HG02981 (cell line): ENCODE measurements around the gene IBA57.

ENCODE experiments used
- ATAC-seq: cut with Tn5 transposase; IDR thresholded peaks from one replicate; pipeline ENCODE4 v1.9.1; 2021; ENCODE audit warnings: mild to moderate bottlenecking, moderate library complexity; ENCODE audit not compliant: unreplicated experiment

Gene IBA57

DNA sequence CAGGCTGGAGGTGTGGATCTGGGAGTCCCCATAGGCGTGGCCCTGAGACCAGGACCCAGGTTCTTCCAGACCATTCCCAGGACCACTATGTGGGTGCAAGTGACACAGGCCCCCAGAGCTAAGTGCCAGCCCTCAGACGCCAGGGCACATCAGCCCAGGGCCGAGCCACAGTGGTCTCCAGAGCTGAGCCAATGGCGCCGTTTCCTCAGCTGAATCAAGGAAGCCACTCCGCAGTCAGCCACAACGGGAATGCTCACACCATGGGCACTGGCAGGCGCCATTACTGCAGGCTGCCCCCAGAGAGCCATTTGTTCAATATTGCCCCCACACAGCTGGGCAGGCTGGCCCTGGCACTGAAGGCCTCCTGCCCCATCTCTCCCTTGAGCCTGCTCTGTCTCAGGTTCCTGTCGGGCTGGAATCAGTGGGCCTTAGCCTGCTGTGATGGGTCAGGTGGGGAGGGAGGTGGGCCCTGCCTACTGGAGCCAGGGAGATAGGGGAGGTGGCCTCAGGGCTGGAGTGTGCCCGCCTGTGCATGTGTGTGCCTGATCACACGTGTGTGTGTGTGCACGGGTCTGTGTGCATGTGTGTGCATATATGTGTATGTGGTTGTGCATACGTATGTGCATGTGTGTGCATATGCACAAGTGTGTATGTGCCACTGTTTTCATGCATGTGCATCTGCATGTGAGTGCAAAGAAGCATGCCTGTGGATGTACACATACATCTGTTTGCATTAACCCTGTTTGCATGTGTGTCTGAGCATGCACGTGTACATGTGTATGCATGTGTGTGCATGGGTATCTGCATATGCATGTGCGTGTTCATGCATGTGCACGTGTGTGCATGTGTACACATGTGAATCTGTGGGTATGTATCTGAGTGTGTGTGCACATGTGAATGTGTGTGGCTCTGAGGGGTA lies 9.7 kb upstream of the IBA57 start:
- ATAC-seq: no peak

DNA sequence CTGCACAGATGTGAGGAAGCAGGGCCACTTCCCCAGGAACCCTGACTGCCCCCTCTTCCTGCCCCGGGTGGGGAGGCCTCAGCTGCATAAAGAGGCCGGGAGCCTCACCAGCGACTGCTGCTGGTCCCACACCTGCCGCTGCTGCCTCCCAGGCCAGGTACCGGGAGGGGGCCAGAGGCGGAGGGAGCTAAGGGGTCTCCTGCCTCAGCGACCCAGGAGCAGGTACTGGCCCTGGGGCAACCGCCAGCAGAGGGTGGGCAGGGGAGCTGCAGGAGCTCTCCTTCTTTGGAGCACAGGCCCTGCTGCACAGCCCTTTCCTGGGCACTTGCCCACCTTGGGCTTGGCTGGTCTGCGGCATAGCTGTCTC lies 9.1 kb upstream of the IBA57 start:
- no peak for ATAC-seq

DNA sequence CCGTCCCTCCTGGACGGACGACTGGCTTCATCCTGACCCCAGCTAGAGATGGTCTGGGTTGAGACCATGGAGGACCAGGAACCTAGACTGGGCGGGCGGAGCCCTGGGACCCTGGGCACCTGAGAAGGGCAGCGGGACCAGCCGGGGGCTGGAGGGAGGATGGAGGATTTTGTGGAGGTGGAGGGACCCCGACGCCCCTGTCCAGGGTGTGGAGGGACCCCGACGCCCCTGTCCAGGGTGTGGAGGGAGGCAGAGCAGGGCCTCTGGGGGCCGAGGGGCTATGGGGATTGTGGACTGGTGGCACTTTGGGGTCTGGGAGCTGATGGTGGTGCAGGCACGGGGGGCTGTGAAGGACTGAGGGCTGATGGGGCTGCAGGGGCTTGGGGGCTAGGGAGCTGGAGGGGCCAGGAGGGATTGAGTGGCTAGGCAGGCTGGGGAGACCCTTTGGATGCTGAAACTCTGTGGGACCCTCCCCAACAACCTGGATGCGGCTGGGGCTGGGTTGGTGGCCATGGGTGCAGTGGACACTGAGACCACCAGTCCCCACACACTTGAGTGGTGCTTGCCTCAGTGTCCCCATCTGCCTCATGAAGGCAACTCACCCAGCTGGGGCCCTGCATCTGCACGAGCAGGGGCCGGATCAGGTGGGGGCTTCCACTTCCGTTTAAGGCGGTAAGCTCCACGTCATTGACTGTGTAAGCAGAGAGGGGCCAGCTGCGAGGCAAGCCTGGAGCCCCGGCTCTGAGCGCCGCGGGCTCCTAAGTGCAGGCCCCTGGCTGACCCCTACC lies 8.5 kb upstream of the IBA57 start:
- no peak for ATAC-seq

DNA sequence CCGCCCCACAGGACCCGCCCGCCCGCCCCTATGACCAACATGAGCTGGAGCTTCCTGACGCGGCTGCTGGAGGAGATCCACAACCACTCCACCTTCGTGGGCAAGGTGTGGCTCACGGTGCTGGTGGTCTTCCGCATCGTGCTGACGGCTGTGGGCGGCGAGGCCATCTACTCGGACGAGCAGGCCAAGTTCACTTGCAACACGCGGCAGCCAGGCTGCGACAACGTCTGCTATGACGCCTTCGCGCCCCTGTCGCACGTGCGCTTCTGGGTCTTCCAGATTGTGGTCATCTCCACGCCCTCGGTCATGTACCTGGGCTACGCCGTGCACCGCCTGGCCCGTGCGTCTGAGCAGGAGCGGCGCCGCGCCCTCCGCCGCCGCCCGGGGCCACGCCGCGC lies 7.9 kb upstream of the IBA57 start:
- no peak for ATAC-seq

DNA sequence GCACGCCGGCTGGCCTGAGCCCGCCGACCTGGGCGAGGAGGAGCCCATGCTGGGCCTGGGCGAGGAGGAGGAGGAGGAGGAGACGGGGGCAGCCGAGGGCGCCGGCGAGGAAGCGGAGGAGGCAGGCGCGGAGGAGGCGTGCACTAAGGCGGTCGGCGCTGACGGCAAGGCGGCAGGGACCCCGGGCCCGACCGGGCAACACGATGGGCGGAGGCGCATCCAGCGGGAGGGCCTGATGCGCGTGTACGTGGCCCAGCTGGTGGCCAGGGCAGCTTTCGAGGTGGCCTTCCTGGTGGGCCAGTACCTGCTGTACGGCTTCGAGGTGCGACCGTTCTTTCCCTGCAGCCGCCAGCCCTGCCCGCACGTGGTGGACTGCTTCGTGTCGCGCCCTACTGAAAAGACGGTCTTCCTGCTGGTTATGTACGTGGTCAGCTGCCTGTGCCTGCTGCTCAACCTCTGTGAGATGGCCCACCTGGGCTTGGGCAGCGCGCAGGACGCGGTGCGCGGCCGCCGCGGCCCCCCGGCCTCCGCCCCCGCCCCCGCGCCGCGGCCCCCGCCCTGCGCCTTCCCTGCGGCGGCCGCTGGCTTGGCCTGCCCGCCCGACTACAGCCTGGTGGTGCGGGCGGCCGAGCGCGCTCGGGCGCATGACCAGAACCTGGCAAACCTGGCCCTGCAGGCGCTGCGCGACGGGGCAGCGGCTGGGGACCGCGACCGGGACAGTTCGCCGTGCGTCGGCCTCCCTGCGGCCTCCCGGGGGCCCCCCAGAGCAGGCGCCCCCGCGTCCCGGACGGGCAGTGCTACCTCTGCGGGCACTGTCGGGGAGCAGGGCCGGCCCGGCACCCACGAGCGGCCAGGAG lies 7.2 kb upstream of the IBA57 start:
- ATAC-seq: no peak

DNA sequence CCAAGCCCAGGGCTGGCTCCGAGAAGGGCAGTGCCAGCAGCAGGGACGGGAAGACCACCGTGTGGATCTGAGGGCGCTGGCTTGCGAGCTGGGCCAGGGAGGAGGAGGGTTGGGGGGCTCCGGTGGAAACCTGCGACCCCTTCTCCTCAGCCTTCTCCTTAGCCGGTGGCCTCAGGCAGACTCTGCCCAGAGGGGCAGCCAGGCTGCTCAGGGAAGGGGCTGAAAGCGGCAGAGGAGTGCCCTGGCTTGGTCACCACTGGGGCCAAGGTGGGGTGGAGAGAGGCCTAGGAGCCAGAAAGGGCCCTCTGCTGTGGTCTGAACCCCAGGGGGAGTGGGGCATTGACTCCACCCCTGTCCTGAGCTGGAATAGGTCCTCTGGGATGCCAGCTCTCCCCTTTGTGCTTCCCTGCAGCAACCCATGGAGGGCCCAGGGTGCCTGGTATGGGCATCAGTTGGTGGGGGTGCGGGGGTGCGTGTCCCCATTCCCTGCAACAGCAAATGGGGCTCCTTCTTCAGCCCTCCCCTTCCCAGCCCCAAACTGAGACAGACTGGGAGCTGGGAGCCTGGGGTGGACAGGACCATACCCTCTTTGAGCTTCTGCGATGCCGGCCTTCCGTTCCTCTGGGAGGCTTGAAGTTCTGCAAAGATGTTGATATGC lies 6.5 kb upstream of the IBA57 start:
- ATAC-seq: no peak

DNA sequence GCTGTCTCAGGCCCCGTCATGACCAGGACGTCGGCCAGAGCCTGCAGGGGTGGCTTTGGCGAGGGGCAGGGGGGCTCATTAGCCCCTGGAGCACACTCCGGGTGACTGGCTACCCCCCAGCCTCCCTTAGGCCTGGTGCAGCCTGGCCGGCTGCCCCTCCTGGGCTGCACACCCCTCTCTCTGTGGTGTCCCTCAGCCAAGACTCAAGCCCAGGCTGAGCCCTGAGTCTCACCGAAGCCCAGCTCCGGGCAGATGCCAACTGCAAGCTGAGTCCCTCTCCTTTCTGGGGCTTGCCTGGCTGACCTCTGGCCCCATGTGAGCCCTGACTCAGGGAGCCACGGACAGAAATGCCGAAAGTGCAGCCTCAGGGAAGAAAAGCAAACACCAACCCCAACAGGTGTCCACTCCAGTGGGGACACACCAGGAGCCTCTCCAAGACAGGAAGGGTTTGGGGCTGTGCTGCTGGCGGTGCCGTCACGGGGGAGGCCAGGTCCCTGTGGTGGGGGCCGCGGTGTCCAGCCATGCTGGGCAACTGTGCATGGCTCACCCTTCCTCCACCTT lies 5.3 kb upstream of the IBA57 start:
- no peak for ATAC-seq

DNA sequence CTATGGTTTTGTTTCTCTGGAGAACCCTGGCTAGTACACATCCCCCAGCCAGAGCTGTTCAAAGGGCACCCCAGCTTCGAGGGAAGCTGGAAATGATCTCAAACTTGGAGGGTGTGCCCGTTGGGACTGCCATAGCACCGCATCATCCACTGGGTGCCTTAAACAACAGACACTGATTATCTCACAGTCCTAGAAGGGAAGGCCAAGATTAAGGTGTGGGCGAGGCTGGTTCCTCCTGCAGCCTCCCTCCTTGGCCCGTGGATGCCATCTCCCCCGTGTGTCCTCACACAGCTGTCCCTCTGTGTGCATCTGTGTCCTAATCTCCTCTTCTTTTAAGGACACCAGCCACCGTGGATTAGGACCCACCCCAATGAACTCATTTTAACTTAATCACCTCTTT lies 4.2 kb upstream of the IBA57 start:
- no peak for ATAC-seq

DNA sequence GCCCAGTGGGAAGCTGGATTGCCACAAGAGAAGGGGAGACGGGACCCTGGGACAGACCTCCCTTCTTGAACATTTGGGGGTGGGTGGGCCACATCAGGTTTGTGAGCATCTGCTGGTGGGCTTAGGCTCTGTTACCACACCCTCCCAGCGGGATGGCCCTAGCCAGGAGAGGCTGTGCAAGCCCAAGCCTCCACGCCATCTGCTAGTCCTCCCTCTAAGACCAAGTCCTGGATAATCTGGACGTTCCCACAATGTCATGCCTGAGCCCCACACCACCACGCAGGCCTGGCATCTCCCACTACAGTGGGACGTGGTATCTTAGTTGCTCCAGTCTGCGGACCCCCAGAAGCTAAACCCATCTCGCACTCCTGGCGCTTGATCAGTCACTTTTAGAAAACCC lies 3.7 kb upstream of the IBA57 start:
- no peak for ATAC-seq

DNA sequence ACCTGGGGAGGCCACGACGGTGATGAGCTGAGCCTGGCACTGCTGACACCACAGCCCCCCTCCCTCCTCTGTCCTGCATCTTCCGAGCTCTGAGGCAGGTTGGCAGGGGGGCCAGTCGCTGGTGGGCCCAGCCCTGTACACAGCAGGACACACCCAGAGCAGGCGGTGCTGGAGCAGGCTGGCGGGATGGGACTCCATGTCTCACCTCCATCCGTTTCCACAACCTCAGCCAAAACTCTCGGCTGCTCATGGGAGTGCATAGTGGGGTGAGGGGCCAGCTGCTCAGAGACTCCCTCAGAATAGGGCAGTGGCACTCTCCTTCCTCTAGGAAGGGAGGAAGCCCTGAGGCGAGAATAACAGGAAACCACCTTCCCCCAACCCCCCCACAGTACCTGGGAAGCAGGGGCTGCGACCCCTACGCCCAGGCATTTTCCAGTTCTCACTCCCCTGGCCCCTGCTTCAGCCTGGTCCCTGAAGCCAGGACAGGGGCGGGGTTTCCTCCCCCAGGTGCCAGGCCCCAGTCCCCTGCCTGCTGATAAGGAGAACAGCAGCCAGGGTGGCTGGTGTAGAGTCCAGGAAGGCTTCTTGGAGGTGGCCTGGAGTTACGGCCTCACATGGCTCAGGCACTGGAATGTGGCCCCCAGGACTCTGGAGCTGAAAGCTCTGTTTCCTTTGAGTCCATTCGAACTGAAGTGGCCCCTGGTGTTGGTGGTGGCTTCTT lies 3.2 kb upstream of the IBA57 start:
- no peak for ATAC-seq

DNA sequence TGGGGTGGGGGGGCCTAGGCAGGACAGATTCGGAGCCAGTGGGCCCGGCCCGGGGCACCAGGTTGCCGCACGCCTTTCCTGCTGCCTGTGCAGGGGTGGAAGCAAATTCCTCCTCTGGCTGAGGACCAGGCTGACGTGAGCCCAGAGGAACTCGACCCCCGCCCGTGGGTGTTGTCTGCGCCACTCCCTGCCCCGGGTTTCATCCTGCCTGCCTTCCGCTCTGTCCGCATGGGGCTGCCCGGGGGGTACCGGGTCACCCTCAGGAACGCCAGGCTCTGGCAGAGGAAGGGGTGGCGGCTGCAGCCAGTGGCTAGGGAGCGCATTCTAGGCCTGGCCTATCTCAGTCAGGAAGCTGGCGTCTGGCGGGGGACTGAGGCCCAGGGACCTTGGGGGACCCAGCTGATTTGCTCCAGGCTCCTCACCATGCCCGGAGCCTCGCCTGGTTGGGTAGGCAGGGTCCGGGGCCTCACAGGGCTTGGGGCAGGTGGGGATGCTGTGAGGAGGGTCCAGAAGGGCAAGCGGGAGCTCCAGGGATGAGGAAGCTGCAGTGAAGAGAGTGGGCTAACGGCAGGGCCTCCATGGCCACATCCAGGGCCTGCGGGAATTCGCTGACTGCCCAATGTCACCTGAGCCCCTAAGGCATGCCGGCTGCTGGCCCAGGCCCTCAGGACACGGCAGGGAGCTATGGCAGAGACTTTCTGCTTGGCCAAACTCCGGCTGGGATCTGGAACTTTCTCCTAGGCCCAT lies 2.4 kb upstream of the IBA57 start:
- no peak for ATAC-seq

DNA sequence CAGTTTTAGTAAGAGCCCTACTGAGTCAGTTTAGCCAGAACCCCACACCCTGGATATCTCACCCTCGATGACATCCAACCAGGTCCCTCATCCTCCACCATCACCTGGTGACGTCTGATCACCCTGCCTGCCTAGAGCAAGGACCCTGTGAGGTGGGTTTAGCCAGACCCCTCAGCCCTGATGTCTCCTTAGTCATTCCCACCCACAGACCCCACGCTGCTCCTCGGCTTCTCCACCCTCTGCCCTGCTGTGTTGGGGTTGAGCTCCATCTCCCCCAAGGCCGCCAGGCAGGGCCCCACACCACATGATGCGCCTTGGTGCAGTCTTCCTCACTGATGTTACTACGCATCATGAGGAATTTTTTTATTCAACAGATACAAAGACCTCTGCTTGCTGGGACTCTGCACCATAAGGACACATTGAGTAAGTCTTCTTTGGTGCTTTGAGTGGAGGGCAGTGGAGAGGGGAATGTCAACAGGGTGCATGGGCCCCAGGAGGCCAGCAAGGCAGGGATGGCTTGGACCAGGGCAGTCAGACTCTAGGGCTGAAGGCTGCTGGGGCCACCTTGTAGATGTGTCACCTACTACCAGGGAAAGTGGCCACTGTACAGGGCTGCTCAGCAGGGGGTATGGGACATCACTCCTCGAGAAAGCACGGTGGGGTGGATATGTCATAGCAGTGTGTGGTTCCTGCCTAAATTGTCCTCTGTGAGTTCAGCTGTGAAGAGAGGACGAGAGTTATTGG lies 1.7 kb upstream of the IBA57 start:
- ATAC-seq: no peak

DNA sequence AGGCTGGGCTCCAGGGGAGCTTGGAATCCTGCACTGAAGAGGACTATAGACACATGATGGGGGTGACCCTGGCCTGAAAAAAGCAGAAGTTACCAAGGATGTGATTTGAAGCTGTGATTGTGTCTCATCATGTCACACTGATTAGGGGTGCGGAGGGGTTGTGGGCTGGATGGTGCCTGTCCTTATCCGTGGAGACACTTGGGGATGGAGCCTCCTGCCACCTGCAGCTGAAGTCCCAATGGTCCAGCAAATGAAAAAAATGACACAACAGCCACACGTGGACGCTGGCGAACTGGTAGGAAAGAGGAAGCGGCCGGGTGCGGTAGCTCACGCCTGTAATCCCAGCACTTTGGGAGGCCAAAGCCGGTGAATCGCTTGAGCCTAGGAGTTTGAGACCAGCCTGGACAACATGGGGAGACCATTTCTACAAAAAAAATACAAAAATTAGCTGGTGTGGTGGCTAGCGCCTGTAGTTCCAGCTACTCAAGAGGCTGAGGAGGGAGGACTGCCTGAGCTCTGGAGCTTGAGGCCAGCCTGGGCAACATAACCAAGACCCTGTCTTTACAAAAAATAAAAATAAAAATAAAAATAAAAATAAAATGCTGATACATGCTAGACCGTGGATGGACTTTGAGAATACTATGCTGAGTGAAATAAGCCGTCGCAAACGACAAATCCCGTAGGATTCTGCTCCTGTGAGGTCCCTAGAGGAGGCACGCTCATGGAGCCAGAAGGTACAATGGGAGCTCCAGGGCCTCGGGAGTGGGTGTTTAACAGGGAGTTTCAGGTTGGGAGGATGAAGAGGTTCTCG lies 838 bp upstream of the IBA57 start:
- peak; percentile 0 for ATAC-seq

DNA sequence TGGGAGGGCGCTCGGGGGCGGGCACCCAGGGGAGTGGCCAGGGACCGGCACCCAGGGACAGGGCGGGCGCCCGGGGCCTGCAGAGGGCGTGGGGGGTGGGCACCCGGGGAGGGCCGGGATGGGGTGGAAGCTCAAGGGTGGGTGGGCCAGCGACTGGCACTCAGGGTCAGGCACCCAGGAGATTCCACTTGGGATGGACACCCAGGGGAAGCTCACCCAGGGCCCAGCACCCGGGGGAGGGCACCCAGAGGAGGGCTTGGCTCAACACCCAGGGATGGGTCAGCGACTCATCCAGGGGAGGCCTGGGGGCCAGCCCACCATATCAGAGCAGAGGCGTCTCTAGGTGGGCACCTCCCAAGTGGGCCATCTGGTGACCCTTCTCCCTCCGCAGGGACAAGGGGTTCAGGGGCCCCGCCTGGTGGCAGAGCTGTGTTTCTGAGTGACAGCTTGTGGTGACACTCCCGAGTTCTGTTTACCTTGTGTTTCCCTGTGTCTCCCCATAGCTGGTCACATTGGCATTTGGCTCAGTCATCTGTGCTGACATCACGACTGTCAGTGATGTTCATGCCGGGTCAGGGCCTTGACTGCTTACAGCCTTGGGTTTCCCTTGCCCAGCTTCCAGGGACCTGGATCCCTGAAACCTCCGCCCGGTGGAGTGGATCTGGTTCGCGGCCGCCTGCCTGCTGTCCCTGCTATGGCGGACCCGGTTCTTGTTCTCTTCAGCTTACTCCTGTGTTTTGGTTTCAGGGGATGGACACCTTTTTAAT lies 749 bp downstream of the IBA57 start:
- peak; percentile 13 for ATAC-seq

DNA sequence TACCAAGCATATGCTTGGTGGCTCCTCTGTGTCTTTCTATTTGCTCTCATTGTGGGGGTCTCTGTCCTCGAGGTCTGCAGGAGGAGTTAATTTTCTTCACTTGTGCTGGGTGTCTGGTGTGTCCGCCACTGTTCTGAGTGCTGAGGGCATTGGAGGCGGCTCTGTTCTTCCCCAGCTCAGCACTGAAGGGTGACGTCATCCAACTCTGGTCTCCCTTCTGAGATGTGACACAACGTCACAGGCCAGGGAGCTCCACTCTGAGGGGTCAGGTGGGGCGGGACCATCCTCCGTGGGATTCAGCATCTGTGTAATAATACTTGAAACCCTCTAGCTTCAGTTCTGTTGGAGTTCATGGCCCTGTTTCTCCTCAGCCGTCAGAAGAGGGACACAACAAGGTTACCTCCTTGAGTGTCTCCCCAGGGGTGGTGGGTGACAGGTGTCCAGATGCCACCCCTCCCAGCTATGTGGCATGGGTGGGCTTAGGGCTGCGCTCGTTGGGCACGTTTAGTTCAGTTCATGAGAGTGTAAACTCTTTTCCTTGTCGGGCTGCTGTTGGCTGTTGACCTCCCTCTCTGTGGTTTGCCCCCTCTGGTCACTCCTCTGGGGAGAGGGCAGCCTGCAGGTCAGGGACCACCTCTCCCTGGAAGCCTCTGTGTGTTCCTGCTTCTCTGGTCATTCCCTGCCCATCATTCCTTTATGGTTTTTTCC lies 3.1 kb downstream of the IBA57 start:
- no peak for ATAC-seq

DNA sequence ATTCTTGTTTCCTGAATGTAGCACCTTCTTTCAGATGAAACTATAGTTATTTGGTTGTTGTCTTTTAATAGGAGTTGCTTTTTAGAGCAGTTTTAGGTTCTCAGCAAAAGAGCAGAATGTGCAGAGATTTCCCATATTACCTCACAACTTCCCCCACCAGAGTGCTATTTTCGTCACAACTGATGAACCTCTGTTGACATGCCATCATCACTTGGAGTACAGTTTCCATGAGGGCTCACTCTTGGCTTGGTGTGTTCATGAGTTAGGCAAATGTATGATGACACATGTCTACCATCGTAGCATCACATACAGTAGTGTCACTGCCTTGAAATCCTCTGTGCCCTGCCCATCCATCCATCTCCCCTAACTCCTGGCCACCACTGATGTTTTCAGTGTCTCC lies 3.7 kb downstream of the IBA57 start:
- no peak for ATAC-seq
